Loucy (cell line): ENCODE data around the gene ZBTB16.

Source experiments
- EZH2phosphoT487 ChIP-seq: fragments of 200-600 bp; IDR thresholded peaks from 2 replicates; pipeline ENCODE4 v1.6.1; 2018; ENCODE audit warnings: antibody characterized with exemption, mild to moderate bottlenecking, moderate library complexity, borderline replicate concordance
- TF ChIP-seq, protein P1 (sequence below): fragments of 200-600 bp; sonication (generic); conservative IDR thresholded peaks from 2 replicates; pipeline ENCODE4 v1.5.1; 2014; ENCODE audit warnings: mild to moderate bottlenecking, antibody characterized with exemption, low read length

DNA sequence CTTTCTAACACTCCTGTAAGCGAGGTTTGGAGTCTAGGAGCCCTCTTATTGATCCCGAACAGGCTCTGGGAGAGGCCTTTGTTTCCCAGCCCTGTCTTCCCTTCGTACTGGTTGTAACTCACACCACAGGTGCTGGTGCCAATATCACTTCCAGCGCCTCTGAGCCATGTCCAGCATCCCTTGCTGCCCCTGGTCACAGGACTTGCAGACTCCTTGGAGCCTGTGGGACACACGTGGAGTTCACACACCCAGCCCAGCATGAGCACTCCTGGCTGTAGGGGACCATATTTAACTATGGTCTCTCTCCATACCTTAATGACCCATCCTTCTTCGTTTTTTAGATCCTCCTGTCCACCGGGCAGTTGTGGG, 2.2 kb downstream of the ZBTB16 start:
- TF ChIP-seq, protein P1, sequence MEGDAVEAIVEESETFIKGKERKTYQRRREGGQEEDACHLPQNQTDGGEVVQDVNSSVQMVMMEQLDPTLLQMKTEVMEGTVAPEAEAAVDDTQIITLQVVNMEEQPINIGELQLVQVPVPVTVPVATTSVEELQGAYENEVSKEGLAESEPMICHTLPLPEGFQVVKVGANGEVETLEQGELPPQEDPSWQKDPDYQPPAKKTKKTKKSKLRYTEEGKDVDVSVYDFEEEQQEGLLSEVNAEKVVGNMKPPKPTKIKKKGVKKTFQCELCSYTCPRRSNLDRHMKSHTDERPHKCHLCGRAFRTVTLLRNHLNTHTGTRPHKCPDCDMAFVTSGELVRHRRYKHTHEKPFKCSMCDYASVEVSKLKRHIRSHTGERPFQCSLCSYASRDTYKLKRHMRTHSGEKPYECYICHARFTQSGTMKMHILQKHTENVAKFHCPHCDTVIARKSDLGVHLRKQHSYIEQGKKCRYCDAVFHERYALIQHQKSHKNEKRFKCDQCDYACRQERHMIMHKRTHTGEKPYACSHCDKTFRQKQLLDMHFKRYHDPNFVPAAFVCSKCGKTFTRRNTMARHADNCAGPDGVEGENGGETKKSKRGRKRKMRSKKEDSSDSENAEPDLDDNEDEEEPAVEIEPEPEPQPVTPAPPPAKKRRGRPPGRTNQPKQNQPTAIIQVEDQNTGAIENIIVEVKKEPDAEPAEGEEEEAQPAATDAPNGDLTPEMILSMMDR = no peak
- no peak for TF ChIP-seq EZH2phosphoT487
